ENCODE results near the gene ITGBL1.

DNA sequence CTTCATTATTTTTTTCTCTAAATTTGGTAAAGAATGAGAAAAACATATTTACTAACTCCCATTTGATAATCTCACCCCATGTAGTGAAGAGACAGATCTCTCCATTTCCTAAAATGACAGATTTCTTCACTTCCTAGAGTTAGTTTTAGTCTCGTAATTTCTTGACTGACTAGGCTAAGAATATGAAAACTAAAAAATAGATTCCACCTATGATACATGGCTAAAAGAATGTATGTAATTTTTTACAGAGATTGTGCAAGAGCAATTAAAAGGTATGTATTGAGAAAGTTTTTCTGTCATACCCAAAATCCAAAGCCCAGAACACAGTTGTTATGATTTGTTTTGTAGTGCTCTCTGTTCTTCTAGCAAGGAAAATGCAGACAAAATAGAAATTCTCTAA is 45.7 kb upstream of the ITGBL1 start:
- TF ChIP-seq POLR2A (IDR thresholded peaks at IDR 0.05; ENCODE audit: low read length) (no peak), GATA1 (IDR thresholded peaks at IDR 0.05; ENCODE audit: low read depth, low read length) (no peak)

Measured in erythroblast (primary cell).